ENCODE measurements around the gene NFYC.

Gene NFYC

GRCh38 chr1:40691538-40692428, at the start of gene NFYC:
NFYC (plus strand) TSS chr1:40691704; CDS start chr1:40738844, 47,140 bp downstream.
- peak; percentile 95 for DNase-seq

DNA sequence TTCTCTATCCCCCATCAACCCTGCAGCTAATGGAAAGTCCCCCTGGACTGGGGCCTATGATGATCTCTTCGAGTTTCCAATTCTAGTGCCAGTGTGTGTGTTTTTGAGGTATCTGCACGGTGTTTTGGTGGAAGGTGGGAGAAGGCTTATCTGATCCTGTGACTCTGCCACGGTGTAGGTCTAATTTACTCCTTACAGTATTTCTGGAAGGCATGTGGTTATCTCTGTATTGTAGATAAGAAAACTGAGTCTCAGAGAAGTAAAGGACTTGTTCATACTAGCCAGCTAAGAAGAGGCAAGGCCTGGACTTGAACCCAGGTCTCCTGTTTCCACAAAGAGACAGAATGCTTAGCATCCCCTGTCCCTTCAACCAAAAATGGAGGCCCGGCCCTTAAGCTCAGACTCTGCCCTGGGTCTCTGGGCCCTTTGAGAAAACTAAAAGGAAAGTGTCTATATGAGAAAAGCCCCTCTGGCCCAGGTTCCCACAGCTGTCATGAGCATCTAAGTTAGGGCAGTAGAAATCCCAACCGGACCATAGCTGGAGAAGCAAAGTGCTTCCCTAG, 46.3 kb upstream of the NFYC start:
- no peak for DNase-seq

DNA sequence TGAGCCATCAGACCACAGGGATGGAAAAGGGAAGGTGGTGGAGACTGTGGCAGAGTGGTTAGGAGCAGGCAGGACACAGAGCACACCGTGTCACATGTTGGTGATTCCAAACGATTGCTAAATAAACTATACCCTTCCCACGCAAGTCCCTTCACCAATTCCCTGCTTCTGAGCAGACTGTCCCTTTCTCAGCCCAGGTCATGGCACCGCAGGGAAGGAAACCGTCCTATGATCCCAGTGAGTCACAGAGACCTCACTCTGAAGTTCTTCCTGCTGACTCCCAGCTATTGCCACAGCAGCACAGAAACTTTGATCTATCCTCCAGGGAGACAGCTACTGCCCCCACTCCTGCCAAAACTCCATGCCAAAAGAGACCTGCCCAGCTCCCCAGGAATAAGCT, 45.2 kb upstream of the NFYC start:
- DNase-seq: no peak

GRCh38 chr1:40648200-40648599, 43.3 kb upstream of the NFYC start:
- no peak for DNase-seq

GRCh38 chr1:40648928-40649591, 42.4 kb upstream of the NFYC start:
- no peak for DNase-seq

DNA sequence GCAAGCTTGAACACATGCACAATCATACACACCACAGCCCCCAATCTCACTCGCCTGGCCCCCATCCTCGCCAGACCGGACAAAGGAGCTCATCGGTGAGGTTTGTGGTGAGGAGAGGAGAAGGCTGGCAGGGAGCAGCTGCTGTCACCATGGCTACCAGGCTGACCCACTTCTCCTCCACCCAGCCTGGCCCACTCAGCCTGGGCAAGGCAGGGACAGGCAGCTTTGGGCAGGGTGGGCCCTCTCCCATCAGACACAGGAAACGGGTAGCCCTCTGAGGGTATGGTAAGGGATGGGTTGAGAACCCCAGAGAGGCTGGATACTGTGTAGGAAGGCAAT, 41.9 kb upstream of the NFYC start:
- no peak for DNase-seq

GRCh38 chr1:40650075-40650474, 41.4 kb upstream of the NFYC start:
- DNase-seq: no peak

- DNase-seq: no peak
Observed at GRCh38 chr1:40651138-40651857, 40.2 kb upstream of the NFYC start.

GRCh38 chr1:40652468-40652867, 39.0 kb upstream of the NFYC start:
- no peak for DNase-seq

DNA sequence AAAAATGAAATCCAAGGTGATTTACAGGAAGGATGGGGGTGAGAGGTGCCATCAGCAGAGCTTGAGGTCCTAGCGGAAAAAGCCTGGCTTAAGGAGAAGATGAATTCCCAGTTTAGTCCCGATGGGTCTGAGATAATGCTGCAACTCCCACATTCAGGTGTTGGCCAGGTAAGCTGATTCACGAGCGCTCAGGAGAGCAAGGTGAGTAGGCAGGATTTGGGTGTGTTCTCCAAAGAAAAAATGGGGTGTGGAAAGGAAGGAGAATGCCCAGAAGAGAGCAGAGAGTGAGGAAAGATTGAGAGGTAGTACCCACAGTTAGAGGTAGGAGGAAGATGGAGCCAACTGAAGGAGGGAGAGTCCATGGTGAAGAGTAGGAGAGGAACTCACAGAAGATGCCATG, 38.5 kb upstream of the NFYC start:
- DNase-seq: no peak

DNA sequence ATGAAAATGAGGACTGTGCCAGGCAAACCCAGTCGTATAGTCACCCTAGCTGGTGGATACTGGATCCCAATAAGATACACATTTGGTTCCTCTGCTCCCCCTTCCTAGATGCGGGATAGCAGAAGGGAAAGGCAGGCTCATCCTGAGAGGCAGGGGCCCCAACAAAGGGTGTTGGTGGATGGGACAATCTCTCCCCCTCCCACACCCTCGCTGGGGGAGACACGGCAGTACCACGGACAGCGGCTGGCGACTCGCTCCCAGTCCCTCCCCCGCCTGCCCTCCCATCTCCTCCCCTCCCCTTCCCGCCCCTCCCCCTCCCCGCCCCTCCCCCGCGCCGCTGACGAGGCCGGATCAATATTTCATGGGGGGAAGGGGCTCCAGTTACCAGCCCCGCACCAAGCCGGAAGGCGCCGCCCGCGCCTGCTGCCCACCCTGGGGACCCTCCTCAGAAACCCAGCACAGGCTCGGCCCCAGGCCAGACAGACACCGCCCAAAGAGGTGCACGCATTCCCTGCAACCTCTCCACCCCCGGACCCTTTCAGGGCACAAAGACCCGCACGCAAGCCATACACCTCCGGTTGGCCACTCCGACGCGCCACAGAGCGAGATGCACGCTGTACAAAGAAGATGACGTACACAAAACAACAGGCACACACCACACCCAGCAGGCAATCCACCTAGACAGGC, 37.5 kb upstream of the NFYC start:
- DNase-seq: no peak

- no peak for DNase-seq
Observed at GRCh38 chr1:40657046-40657445, 34.5 kb upstream of the NFYC start.

DNA sequence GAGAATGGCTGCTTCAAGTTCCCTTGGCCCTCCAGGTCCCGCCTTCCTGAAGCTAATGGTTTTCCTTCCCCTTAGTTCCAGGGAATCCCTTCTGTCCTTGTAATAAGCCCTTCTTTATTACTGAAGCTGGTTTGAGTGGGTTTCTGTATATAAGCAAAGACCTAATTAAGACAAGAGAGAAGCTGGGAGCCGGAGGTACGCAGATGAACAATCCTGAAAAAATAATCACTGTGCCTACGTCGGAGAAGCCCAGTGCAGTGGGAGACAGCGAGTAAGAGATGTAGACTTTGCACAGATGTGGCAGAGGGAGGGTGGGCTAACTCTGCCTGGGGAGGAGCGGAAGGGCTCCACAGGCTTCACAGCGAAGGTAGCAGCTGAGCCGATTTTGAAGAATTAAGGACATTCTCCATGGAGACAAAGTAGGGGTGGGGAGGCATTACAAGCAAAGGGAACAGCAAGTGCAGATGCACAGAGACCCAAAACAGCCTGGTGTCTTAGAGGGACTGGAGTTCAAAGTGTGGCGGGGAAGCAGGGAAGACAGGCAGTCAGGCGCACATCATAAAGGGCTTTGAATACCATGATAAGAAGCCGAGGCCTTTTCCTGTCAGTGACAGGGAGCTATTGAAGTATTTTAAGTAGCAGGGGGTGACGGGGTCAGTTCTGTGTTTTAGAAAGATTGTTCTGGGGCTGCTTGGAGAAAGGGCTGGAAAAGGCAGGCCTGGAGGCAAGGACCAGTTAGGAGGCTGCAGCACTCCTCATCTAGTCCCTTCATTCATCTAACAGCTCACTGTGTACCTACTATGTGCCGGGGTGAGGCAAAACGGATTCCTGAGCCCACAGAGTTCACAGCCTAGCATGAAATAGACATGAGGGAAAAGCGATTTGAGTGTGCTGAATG, 32.5 kb upstream of the NFYC start:
- no peak for DNase-seq

DNA sequence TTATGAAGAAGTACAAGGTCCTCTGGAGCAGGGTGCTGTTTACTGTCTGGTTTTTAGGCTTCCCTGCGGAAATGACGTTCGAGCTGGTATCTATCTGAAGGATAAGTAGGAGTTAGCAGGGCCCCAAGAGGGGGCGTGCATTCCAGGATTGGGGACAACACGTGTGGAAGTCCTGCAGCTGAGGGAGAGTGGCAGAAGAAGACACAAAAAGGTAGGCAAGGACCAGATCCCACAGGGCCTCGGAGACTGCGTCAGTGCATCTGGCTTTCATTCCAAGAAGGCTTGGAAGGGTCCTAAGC, 31.9 kb upstream of the NFYC start:
- no peak for DNase-seq

GRCh38 chr1:40661678-40662077, 29.8 kb upstream of the NFYC start:
- DNase-seq: no peak

GRCh38 chr1:40662151-40662550, 29.4 kb upstream of the NFYC start:
- DNase-seq: no peak

- DNase-seq: no peak
Observed at GRCh38 chr1:40662864-40663263, 28.6 kb upstream of the NFYC start.

- DNase-seq: no peak
Observed at GRCh38 chr1:40663324-40664166, 28.0 kb upstream of the NFYC start.

DNA sequence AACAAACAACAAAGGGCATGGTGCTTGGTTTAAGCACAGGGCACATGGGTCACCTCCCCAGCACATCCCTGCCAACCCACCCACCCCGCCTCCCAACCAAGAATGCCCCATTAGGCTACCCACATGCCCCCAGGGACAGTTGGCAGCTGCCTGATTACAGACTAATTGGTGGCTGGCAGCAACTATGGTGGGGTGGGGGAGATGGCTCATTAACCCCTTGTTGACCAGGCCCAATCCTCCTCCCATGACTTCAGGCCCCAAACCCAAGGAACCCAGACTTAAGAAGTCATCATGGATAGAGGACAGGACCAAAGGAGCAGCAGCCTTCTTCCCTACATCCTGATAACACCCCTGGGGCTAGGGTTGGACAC, 27.4 kb upstream of the NFYC start:
- DNase-seq: no peak

- DNase-seq: no peak
Observed at GRCh38 chr1:40664791-40665190, 26.7 kb upstream of the NFYC start.

All from activated T-cell treated with anti-CD3 and anti-CD28 coated beads for 4 hours (primary cell).